SU-DHL-6 (cell line): ENCODE results near the gene CTRL.

Source experiments
- H2AFZ ChIP-seq: fragments of 200-600 bp; sonication (generic); 2 replicates; pipeline ENCODE4 v1.6.1; 2014; ENCODE audit warnings: low read depth, mild to moderate bottlenecking, moderate library complexity, mixed read lengths, antibody characterized with exemption, low read length; ENCODE audit not compliant: severe bottlenecking
- H3F3A ChIP-seq: fragments of 200-600 bp; shearing (Covaris generic); 2 replicates; pipeline ENCODE4 v1.6.0; 2016; ENCODE audit warnings: antibody characterized with exemption, mild to moderate bottlenecking; ENCODE audit not compliant: insufficient read depth
- H3K27ac ChIP-seq: fragments of 200-600 bp; sonication (generic); 2 replicates; pipeline ENCODE4 v1.5.1; 2016; ENCODE audit warnings: low read depth, mild to moderate bottlenecking, low read length, moderate library complexity, mixed read lengths
- H3K27me3 ChIP-seq: fragments of 200-600 bp; sonication (generic), shearing (Covaris generic); 2 replicates; pipeline ENCODE4 v1.6.0; 2014; ENCODE audit warnings: mild to moderate bottlenecking, low read length
- H3K36me3 ChIP-seq: fragments of 200-600 bp; sonication (generic); 2 replicates; pipeline ENCODE4 v1.6.1; 2014; ENCODE audit warnings: mild to moderate bottlenecking, low read length, mixed read lengths
- H3K4me2 ChIP-seq: fragments of 300-600, 200-600 bp; shearing (Covaris generic), sonication (generic); 2 replicates; pipeline ENCODE4 v1.6.0; 2014; ENCODE audit warnings: low read length, low read depth, mild to moderate bottlenecking; ENCODE audit not compliant: poor library complexity, severe bottlenecking
- H3K4me3 ChIP-seq: fragments of 200-600 bp; sonication (generic); 2 replicates; pipeline ENCODE4 v1.5.1; 2014; ENCODE audit warnings: antibody characterized with exemption, low read length, mild to moderate bottlenecking, mixed read lengths; ENCODE audit not compliant: insufficient read depth, poor library complexity, severe bottlenecking
- H3K79me2 ChIP-seq: fragments of 200-600 bp; sonication (generic); 2 replicates; pipeline ENCODE4 v1.6.1; 2014; ENCODE audit warnings: mild to moderate bottlenecking, low read length, moderate library complexity; ENCODE audit not compliant: insufficient read depth
- H3K9ac ChIP-seq: fragments of 200-600 bp; sonication (generic); 2 replicates; pipeline ENCODE4 v1.7.0; 2014; ENCODE audit warnings: mild to moderate bottlenecking, low read length
- H3K9me2 ChIP-seq: fragments of 200-600 bp; sonication (generic); replicated peaks from 2 replicates; pipeline ENCODE4 v1.6.1; 2014; ENCODE audit warnings: low read length; ENCODE audit not compliant: insufficient read depth
- H3K9me3 ChIP-seq: fragments of 200-600 bp; sonication (generic); 2 replicates; pipeline ENCODE4 v1.6.1; 2014; ENCODE audit warnings: low read length, mixed read lengths; ENCODE audit not compliant: insufficient read depth
- H4K20me1 ChIP-seq: fragments of 200-600 bp; sonication (generic); 2 replicates; pipeline ENCODE4 v1.6.1; 2014; ENCODE audit warnings: low read depth, mild to moderate bottlenecking, antibody characterized with exemption, low read length, moderate library complexity, mixed read lengths
- EZH2phosphoT487 ChIP-seq: fragments of 200-600 bp; sonication (generic), shearing (Covaris generic); conservative IDR thresholded peaks from 2 replicates; pipeline ENCODE4 v1.6.1; 2018; ENCODE audit warnings: mild to moderate bottlenecking, antibody characterized with exemption, low read length, moderate library complexity, mixed read lengths
- TF ChIP-seq, protein P1 (sequence below): fragments of 200-600 bp; sonication (generic); IDR thresholded peaks from one replicate; pipeline ENCODE4 v1.5.1; 2017; ENCODE audit warnings: antibody characterized with exemption, mild to moderate bottlenecking, low read length, moderate library complexity; ENCODE audit not compliant: insufficient read depth, poor library complexity, severe bottlenecking

Gene CTRL

DNA sequence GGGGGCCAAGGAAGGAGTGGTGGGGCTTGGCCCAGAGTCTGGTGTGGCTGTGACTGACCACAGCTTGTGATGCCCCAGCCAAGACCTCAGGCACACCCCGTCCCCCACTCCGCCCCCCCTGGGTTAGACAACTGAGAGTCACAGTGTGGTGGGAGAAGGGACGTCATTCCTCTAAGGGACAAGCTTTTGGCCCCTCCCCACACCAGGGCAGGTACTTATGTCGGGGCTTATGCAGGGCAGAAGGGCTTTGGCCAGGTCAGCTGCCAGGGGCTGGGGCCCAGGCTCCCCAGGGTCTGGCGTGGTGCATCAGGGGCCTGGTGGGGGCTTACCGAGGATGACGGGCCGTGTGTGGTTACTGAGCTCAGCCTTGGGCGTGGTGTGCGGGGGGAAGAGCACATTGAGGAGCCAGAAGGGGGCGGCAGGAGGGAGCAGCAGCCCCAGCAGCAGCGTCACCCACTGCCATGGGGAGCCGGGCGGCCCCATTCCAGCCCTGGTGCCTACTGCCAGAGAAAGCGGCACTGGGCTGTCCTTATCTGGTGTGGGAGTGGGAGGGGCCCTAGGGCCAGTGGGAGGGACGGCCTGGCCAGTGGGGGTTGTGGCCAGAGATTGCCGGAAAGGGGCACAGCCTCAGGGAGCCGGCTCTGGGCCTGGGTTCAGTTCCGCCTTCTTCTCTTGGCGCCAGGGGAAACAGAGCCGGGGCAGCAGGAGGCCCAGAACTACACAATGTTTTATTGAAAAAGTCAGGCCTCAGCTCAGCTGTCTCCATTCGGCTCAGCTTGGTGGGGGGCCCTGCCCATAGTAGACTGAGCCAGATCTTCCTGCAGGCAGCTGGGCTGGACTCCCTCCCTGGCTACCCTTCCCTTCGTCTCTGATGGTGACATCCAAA lies 12.2 kb upstream of the CTRL start, which contains the start of gene LCAT:
TSS of gene LCAT (minus strand) at position 502 of the 886 bp plus-strand sequence. CDS start at position 483, 19 bp downstream.
- H3K27me3 ChIP-seq, result no peaks in the 10 kb centered on the region
- peaks cover 8% of the 10 kb centered on the region; the same call in 1 of the 2 replicates for H3K79me2 ChIP-seq
- TF ChIP-seq, protein P1, sequence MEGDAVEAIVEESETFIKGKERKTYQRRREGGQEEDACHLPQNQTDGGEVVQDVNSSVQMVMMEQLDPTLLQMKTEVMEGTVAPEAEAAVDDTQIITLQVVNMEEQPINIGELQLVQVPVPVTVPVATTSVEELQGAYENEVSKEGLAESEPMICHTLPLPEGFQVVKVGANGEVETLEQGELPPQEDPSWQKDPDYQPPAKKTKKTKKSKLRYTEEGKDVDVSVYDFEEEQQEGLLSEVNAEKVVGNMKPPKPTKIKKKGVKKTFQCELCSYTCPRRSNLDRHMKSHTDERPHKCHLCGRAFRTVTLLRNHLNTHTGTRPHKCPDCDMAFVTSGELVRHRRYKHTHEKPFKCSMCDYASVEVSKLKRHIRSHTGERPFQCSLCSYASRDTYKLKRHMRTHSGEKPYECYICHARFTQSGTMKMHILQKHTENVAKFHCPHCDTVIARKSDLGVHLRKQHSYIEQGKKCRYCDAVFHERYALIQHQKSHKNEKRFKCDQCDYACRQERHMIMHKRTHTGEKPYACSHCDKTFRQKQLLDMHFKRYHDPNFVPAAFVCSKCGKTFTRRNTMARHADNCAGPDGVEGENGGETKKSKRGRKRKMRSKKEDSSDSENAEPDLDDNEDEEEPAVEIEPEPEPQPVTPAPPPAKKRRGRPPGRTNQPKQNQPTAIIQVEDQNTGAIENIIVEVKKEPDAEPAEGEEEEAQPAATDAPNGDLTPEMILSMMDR, result no peak
- no peak for TF ChIP-seq EZH2phosphoT487
- H3K9me2 ChIP-seq, result no peaks in the 10 kb centered on the region
- H3F3A ChIP-seq, result peaks cover 7% of the 10 kb centered on the region; the same call in 1 of the 2 replicates
- no peaks in the 10 kb centered on the region for H3K9me3 ChIP-seq
- no peak within 1 kb of the TSS for H2AFZ ChIP-seq
- no peaks in the 10 kb centered on the region for H4K20me1 ChIP-seq
- no peaks in the 10 kb centered on the region for H3K36me3 ChIP-seq
- no peak within 1 kb of the TSS for H3K4me3 ChIP-seq
- no peak within 1 kb of the TSS for H3K4me2 ChIP-seq
- no peak within 1 kb of the TSS for H3K9ac ChIP-seq
- H3K27ac ChIP-seq, result no peak within 1 kb of the TSS

DNA sequence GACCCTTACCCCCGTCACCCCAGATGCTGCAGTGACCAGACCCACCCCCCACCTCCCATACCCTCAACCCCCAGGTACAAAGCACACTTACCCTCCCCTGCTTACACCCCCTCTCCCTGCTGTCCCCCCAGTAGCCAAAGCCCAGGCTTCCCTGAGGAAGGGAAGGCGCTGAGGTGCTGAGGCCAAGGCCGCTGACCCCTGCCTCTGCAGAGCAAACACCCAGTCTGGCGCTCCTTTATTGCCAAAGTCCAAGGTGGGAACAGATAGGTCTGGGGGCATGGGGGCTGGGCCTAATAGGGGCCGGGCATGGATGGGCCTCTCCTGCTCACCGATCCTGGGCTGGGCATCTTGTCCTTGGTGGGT lies 11.6 kb upstream of the CTRL start:
- no peaks in the 10 kb centered on the region for H3K9me3 ChIP-seq
- no peak overlapping the region for H3K27ac ChIP-seq
- H2AFZ ChIP-seq, result no peak overlapping the region
- H4K20me1 ChIP-seq, result no peaks in the 10 kb centered on the region
- H3K79me2 ChIP-seq, result peaks cover 8% of the 10 kb centered on the region; the same call in 1 of the 2 replicates
- no peak overlapping the region for H3K4me2 ChIP-seq
- H3K36me3 ChIP-seq, result no peaks in the 10 kb centered on the region
- no peaks in the 10 kb centered on the region for H3K9me2 ChIP-seq
- no peak overlapping the region for H3K4me3 ChIP-seq
- H3F3A ChIP-seq, result peaks cover 7% of the 10 kb centered on the region; the same call in 1 of the 2 replicates
- no peak overlapping the region for H3K9ac ChIP-seq
- no peak for TF ChIP-seq EZH2phosphoT487
- TF ChIP-seq, protein P1, result no peak
- H3K27me3 ChIP-seq, result no peaks in the 10 kb centered on the region

DNA sequence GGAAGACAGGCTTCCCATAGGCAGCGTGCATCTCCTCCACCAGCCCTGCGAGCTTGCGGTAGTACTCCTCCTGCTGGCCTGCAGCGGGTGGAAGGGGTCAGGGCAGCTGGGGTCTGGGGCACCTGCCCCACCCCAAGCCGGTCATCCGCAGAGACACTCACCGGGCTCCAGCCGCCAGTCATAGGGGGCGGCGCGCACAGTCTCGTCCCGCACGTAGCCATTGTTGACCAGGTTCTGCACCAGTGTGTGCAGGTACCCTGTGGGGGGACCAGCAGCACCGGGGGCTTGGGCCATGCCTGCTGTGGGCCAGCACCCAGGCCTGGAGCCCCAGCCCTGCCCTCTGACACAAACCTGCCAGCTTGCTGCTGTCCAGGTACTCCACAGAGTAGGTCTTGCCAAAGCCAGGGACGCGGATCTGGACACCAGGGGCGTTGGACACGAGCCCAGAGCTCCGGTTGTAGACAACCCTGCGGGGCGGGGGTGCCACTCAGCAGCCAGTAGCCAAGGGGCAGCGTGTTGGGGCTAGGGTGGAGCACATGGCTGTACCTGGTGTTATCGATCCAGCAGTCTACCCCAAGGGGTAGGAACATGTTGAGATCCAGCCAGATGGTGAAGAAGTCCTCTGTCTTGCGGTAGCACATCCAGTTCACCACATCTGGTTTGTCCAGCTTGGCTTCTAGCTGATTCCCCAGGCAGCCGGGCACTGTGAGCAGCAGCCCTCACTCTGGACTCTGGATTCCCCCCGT lies 11.0 kb upstream of the CTRL start:
- Histone ChIP-seq H3K27me3 (no peaks in the 10 kb centered on the region), H3K9me3 (no peaks in the 10 kb centered on the region), H3K9ac (no peak overlapping the region), H3K79me2 (peaks cover 8% of the 10 kb centered on the region; the same call in 1 of the 2 replicates), H2AFZ (no peak overlapping the region), H3K27ac (no peak overlapping the region), H3K4me3 (no peak overlapping the region), H3K9me2 (no peaks in the 10 kb centered on the region), H3K4me2 (no peak overlapping the region), H3K36me3 (no peaks in the 10 kb centered on the region), H4K20me1 (no peaks in the 10 kb centered on the region), H3F3A (peaks cover 7% of the 10 kb centered on the region; the same call in 1 of the 2 replicates)
- TF ChIP-seq, protein P1, result no peak
- no peak for TF ChIP-seq EZH2phosphoT487
